Omental fat pad (tissue), 4 donors: ENCODE data around the gene GCLM. TPM values are rescaled to one million over a fixed set of nuclear protein-coding genes. Genes with fewer than 3 reads are reported as not detected.

ENCODE experiments used
- ATAC-seq: fragments of 150-250 bp; one replicate; pipeline ENCODE4 v1.9.1; 2016; ENCODE audit warnings: mild to moderate bottlenecking, moderate library complexity; ENCODE audit not compliant: low FRiP score
- DNase-seq: peaks from one replicate; pipeline ENCODE4 v3.0.0-alpha.2; 2019; ENCODE audit warnings: low spot score
- small RNA-seq: library from RNA; depleted of rRNA; stranded (forward); fragments of <200 nt; gene quantifications from one replicate; pipeline ENCODE3, GENCODE V24; 2016
- total RNA-seq, 4 donors: library from RNA; depleted of rRNA; stranded (reverse); fragments of >200 nt; gene quantifications; one replicate each; pipeline ENCODE4 v1.1.0, GENCODE V29; 2016
- TF ChIP-seq, protein P1 (sequence below), 3 donors: fragments of 450-650 bp; IDR thresholded peaks; one replicate each; pipeline ENCODE4 v1.5.1; 2016 to 2017; ENCODE audit warnings: antibody characterized with exemption in 3 of 3, mild to moderate bottlenecking in 3 of 3, moderate library complexity in 2 of 3

The GCLM gene
- total RNA-seq, 4 donors from 2014 or later: 16.7 to 43.2 (median 27.7) TPM

DNA sequence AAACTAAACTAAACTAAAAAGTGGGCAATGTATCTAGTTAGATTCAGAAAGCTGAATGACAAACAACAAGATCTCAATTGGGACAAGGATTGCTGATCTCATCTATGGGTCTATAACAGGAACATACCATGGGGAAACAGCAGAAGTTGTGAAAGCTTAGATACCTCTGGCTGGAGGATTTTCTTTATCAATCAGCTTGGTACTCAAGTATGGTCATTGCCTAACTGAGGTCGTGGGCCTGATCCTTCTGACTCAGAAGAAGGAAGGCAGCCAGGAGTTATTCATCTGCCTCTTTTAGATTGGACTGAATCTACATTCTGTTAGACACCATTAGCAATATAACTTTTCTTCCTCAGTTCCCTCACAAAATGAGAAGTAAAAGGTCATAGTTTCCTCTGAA lies 69.9 kb downstream of the GCLM start:
- ATAC-seq (peak; percentile 89), DNase-seq (no peak)
- TF ChIP-seq, protein P1, sequence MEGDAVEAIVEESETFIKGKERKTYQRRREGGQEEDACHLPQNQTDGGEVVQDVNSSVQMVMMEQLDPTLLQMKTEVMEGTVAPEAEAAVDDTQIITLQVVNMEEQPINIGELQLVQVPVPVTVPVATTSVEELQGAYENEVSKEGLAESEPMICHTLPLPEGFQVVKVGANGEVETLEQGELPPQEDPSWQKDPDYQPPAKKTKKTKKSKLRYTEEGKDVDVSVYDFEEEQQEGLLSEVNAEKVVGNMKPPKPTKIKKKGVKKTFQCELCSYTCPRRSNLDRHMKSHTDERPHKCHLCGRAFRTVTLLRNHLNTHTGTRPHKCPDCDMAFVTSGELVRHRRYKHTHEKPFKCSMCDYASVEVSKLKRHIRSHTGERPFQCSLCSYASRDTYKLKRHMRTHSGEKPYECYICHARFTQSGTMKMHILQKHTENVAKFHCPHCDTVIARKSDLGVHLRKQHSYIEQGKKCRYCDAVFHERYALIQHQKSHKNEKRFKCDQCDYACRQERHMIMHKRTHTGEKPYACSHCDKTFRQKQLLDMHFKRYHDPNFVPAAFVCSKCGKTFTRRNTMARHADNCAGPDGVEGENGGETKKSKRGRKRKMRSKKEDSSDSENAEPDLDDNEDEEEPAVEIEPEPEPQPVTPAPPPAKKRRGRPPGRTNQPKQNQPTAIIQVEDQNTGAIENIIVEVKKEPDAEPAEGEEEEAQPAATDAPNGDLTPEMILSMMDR (IDR thresholded peaks at IDR 0.05): no peak

DNA sequence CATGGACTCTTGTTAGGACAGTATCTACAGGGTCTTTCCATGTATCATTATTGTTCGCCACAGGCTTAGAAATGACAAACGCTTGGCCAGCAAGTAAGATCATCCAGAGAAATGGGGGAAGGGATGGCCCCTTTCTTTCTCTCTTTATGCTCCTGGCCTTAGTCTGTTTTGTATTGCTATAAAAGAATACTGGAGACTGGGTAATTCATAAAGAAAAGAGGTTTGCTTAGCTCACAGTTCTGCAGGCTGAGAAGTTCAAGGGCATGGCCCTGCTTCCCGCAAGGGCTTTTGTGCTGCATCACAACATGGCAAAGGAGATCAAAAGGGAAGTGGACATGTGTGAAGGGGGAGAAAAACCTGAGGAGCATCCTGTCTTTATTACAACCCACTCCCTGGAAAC lies 71.3 kb downstream of the GCLM start:
- DNase-seq (no peak), ATAC-seq (no peak)
- TF ChIP-seq, protein P1 (IDR thresholded peaks at IDR 0.05): no peak

Small RNA genes lying within 50 kb of the gene (small RNA-seq; reads per million reads assigned to genes)
- not detected for gene AL117351.2
- 1.2 reads per million for gene MIR760

Other genes with a start within 250 kb of the GCLM start
- gene BCAR3, start 227.6 kb downstream of the GCLM start, total RNA-seq: 10 to 100 TPM; 43.7 to 73.5 (median 45.8) TPM
- 10 to 100 TPM; 26.4 to 63.5 (median 41.0) TPM for gene DNTTIP2, start 30.2 kb downstream of the GCLM start, total RNA-seq
- under 1 TPM in 3 of 4 donors, not detected in 1; 0.37 to 0.79 (median 0.38) TPM for gene ABCA4, start 211.7 kb upstream of the GCLM start, total RNA-seq